Esophagus muscularis mucosa (tissue), 3 donors: Measurements from ENCODE around the gene IQCN.

Experiments
- POLR2A ChIP-seq: fragments of 450-650 bp; IDR thresholded peaks from one replicate; pipeline ENCODE4 v1.6.1; 2017; ENCODE audit warnings: antibody characterized with exemption, moderate library complexity, mild to moderate bottlenecking, low read depth
- TF ChIP-seq, protein P1 (sequence below), 3 experiments: fragments of 200-600 bp in 2 of 3; fragments of 450-650 bp in 1 of 3; sonication (generic) in 2 of 3; IDR thresholded peaks; one replicate each; pipeline ENCODE4 v1.5.1; 2017 to 2019; ENCODE audit warnings: antibody characterized with exemption in 3 of 3, mild to moderate bottlenecking in 2 of 3, moderate library complexity in 1 of 3

DNA sequence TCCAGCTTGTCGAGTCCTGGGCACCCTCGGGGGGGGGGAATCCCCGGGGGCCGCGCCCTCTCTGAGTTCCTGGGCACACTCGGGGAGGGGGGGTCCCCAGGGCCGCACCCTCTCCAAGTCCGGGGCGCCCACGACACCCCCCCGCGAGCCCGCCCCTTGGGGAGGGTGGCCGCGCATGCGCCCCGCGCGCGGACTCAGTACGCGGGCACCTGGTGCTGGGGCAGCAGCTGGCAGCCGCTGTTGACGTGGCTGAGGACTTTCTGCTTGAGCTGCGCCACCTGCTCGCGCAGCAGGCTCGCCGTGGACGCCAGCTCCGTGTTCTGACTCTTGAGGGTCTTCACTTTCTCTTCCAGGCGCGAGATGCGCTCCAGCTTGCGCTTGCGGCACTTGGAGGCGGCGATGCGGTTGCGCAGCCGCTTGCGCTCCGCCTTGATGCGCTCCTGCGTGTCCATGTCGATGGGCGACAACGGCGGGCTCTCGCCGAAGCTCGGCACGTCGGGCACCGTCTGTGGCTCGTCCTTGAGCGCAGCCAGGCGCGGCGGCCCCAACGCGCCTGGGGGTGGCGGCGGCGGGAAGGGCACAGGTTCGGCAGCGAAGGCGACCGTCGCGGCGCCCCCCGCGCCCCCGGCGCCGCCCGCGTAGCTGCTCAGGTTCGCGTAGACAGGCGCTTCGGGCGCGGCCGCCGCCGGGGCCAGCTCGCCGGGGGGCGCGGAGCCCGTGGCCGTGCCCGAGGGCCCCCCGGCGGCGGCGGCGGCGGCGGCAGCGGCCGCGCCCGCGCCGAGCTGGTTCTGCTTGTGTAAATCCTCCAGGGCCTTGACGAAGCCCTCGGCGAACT, 6.2 kb upstream of the IQCN start:
- peak; percentile 96 for TF ChIP-seq POLR2A
- TF ChIP-seq, protein P1, sequence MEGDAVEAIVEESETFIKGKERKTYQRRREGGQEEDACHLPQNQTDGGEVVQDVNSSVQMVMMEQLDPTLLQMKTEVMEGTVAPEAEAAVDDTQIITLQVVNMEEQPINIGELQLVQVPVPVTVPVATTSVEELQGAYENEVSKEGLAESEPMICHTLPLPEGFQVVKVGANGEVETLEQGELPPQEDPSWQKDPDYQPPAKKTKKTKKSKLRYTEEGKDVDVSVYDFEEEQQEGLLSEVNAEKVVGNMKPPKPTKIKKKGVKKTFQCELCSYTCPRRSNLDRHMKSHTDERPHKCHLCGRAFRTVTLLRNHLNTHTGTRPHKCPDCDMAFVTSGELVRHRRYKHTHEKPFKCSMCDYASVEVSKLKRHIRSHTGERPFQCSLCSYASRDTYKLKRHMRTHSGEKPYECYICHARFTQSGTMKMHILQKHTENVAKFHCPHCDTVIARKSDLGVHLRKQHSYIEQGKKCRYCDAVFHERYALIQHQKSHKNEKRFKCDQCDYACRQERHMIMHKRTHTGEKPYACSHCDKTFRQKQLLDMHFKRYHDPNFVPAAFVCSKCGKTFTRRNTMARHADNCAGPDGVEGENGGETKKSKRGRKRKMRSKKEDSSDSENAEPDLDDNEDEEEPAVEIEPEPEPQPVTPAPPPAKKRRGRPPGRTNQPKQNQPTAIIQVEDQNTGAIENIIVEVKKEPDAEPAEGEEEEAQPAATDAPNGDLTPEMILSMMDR (IDR thresholded peaks at IDR 0.05): no peak
